ENCODE results near the gene ASCL5. TPM values are rescaled to one million over a fixed set of nuclear protein-coding genes. Genes with fewer than 3 reads are reported as not detected.

The ASCL5 gene
- total RNA-seq, 2 donors from 2014 or later = not detected

DNA sequence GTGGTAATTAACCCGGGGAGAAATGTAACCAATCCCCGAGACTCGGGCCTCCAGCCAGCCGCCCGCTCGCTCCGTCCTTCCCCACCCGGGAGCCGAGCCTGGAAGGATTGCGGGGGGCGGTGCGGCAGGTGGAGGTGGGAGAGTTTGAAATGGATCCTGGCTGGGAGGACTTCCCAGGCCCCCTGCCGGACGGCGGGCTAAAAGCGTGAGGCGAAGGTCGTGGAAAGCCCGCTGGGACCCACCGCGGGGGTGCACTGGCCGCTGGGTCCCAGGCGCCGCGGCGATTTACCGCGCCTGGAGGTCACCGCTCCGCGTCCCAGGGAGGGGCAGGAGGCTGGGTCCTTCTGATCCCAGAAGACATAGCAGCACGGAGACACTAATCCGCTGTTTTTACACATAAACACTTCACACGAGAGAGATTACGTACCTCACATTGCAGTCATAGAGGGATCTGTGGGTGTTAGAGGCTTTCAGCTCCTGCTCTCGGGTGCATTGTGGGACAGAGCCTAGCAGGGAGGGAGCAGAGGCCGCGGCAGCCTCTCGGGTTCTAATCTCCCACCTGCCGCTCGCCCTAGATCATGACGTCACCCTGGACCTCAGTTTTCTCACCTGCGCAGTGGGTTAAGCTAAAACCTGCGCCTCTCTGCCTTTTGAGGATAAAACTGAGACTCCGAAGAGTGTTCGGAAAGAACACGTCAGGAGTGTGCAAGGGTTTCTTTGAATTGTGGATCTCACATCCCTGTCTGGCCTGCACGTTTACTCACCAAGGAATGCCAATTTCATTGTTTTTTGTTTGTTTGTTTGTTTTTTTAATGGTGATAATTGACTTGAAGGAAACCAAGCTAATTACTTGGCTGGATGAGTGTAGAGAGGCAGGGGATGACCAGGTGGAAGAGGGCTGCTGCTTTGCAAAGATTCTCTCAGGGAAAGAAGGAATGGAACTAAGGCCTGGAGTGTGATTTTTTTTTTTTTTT, 44.4 kb upstream of the ASCL5 start:
- no peak for DNase-seq (ENCODE audit: low spot score)
- Histone ChIP-seq H3K4me1 (peaks cover 0 to 14% of the 10 kb centered on the region in 2 donors), H3K4me3 (peak overlapping the region; percentile 49 to 70), H3K27ac (peak overlapping the region; percentile 92 to 95), H3K27me3 (no peaks in the 10 kb centered on the region), H3K36me3 (no peaks in the 10 kb centered on the region), H3K9me3 (no peaks in the 10 kb centered on the region)
- no peak for TF ChIP-seq CTCF (IDR thresholded peaks at IDR 0.05)

- H3K36me3 ChIP-seq = no peaks in the 10 kb centered on the region
- H3K9me3 ChIP-seq = no peaks in the 10 kb centered on the region
- no peaks in the 10 kb centered on the region for H3K27me3 ChIP-seq
- TF ChIP-seq CTCF (IDR thresholded peaks at IDR 0.05) = peak; percentile 15 to 29
- peak; percentile 97 for DNase-seq (ENCODE audit: low spot score)
- H3K4me3 ChIP-seq = peak overlapping the region; percentile 49 to 70
- H3K27ac ChIP-seq = peak overlapping the region; percentile 92 to 95
- H3K4me1 ChIP-seq = peaks cover 0 to 13% of the 10 kb centered on the region in 2 donors
Measured at GRCh38 chr1:201170533-201171062, 43.6 kb upstream of the ASCL5 start.

- Histone ChIP-seq H3K4me1 (peaks cover 0 to 13% of the 10 kb centered on the region in 2 donors), H3K36me3 (no peaks in the 10 kb centered on the region), H3K27ac (peak overlapping the region; percentile 92 to 95), H3K27me3 (no peaks in the 10 kb centered on the region), H3K9me3 (no peaks in the 10 kb centered on the region), H3K4me3 (peak overlapping the region in 1 of 2 donors; percentile 70)
- DNase-seq (ENCODE audit: low spot score) = no peak
- TF ChIP-seq CTCF (IDR thresholded peaks at IDR 0.05) = no peak
Measured at GRCh38 chr1:201169971-201170532, 43.1 kb upstream of the ASCL5 start.

GRCh38 chr1:201169203-201169602, 42.2 kb upstream of the ASCL5 start:
- H3K36me3 ChIP-seq = no peaks in the 10 kb centered on the region
- peaks cover 0 to 13% of the 10 kb centered on the region in 2 donors for H3K4me1 ChIP-seq
- no peaks in the 10 kb centered on the region for H3K27me3 ChIP-seq
- TF ChIP-seq CTCF (IDR thresholded peaks at IDR 0.05) = no peak
- no peaks in the 10 kb centered on the region for H3K9me3 ChIP-seq
- H3K27ac ChIP-seq = peak overlapping the region in 1 of 2 donors; percentile 92
- no peak for DNase-seq (ENCODE audit: low spot score)
- H3K4me3 ChIP-seq = no peak overlapping the region

DNA sequence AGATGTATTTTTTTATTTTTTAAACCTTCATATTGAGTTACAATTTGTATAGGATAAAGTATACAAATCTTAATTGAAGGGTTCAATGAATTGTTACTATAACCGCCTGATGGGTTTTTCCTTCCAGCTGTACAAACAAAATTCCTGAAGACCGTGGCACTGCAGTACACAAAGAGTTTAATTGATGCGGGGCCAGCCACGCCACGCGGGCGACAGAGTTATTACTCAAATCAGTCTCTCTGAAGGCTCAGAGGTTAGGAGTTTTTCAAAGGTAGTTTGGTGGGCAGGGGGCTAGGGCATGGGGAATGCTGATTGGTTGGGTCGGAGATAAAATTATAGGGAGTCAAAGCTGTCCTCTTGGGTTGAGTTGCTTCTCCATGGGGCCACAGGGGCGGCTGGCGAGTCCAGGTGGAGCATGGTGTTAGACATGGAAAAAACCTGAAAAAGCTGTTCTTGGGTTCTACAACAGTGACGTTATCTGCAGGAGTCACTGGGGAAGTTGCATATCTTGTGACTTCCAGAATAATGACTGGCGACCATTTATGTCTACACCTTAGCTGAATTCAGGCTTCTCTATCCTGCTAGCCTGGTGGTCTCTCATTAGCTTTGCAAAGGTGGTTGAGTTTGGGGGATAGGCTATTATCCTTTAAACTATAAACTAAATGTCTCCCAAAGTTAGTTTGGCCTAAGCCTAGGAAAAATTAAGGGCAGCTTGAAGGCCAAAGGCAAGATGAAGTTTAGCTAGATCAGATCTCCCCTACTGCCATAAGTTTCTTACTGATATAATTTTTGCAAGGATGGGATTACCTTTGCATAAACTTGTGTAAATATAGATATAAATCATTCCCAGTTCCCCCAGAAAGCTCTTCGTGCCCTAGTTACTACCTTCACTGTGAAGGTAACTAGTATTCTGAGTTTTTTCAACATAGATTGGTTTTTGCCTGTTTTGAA, 40.3 kb upstream of the ASCL5 start:
- H3K4me1 ChIP-seq = peaks cover 0 to 13% of the 10 kb centered on the region in 2 donors
- no peak overlapping the region for H3K4me3 ChIP-seq
- TF ChIP-seq CTCF (IDR thresholded peaks at IDR 0.05) = no peak
- H3K36me3 ChIP-seq = no peaks in the 10 kb centered on the region
- H3K27ac ChIP-seq = no peak overlapping the region
- H3K27me3 ChIP-seq = no peaks in the 10 kb centered on the region
- DNase-seq (ENCODE audit: low spot score) = no peak
- no peaks in the 10 kb centered on the region for H3K9me3 ChIP-seq

All from right atrium auricular region (tissue), 2 donors.